ENCODE results near the gene CCDC167. TPM values are rescaled to one million over a fixed set of nuclear protein-coding genes. Genes with fewer than 3 reads are reported as not detected.

The CCDC167 gene
- total and polyA plus RNA-seq, 2 donors (not counting 1 experiment from before 2014, with no cell fraction given), result 8.3 to 35.7 TPM

- H3K36me3 ChIP-seq (ENCODE audit: control insufficient read depth, insufficient read depth, low read length), result peaks cover 29% of the 10 kb centered on the region
- no peak overlapping the region for H2AFZ ChIP-seq (ENCODE audit: low read length)
- no peaks in the 10 kb centered on the region for H4K20me1 ChIP-seq (ENCODE audit: control insufficient read depth, extremely low read depth, insufficient read depth, low read length)
- TF ChIP-seq EZH2 (IDR thresholded peaks at IDR 0.05; ENCODE audit: low read length, missing control alignments), result no peak
- TF ChIP-seq, protein P1, sequence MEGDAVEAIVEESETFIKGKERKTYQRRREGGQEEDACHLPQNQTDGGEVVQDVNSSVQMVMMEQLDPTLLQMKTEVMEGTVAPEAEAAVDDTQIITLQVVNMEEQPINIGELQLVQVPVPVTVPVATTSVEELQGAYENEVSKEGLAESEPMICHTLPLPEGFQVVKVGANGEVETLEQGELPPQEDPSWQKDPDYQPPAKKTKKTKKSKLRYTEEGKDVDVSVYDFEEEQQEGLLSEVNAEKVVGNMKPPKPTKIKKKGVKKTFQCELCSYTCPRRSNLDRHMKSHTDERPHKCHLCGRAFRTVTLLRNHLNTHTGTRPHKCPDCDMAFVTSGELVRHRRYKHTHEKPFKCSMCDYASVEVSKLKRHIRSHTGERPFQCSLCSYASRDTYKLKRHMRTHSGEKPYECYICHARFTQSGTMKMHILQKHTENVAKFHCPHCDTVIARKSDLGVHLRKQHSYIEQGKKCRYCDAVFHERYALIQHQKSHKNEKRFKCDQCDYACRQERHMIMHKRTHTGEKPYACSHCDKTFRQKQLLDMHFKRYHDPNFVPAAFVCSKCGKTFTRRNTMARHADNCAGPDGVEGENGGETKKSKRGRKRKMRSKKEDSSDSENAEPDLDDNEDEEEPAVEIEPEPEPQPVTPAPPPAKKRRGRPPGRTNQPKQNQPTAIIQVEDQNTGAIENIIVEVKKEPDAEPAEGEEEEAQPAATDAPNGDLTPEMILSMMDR (conservative IDR thresholded peaks at IDR 0.05 in 1 of 2, IDR thresholded peaks at IDR 0.05 in 1 of 2; ENCODE audit: low read depth in 1 of 2, low read length in 2 of 2), result no peak
- H3K4me3 ChIP-seq (replicated peaks in 1 of 4; ENCODE audit: control extremely low read depth in 1 of 4, insufficient read depth in 1 of 4, low read depth in 3 of 4, low read length in 4 of 4), result no peak overlapping the region
- no peaks in the 10 kb centered on the region for H3K27me3 ChIP-seq (ENCODE audit: control insufficient read depth, insufficient read depth, low read length)
- no peaks in the 10 kb centered on the region for H3K4me1 ChIP-seq (ENCODE audit: control insufficient read depth, extremely low read depth, insufficient read depth, low read length)
- DNase-seq (ENCODE audit: low read depth in 2 of 2), result no peak
- no peaks in the 10 kb centered on the region for H3K9me3 ChIP-seq (ENCODE audit: control insufficient read depth, insufficient read depth, low read depth, low read length)
- H3K27ac ChIP-seq (ENCODE audit: insufficient read depth, low read length), result no peak overlapping the region
- H3K4me2 ChIP-seq (ENCODE audit: extremely low read depth, insufficient read depth, low read length), result no peak overlapping the region
- no peak overlapping the region for H3K9ac ChIP-seq (ENCODE audit: insufficient read depth, low read length)
- H3K79me2 ChIP-seq (ENCODE audit: control insufficient read depth, insufficient read depth, low read length), result no peaks in the 10 kb centered on the region
These were observed 25.4 kb downstream of the CCDC167 start for GRCh38 chr6:37474316-37474715.

- TF ChIP-seq, protein P1 (conservative IDR thresholded peaks at IDR 0.05 in 1 of 2, IDR thresholded peaks at IDR 0.05 in 1 of 2; ENCODE audit: low read depth in 1 of 2, low read length in 2 of 2), result no peak
- TF ChIP-seq EZH2 (IDR thresholded peaks at IDR 0.05; ENCODE audit: low read length, missing control alignments), result no peak
- Histone ChIP-seq H3K79me2 (ENCODE audit: control insufficient read depth, insufficient read depth, low read length) (no peaks in the 10 kb centered on the region), H3K9ac (ENCODE audit: insufficient read depth, low read length) (no peak overlapping the region), H3K27ac (ENCODE audit: insufficient read depth, low read length) (no peak overlapping the region), H2AFZ (ENCODE audit: low read length) (no peak overlapping the region), H3K36me3 (ENCODE audit: control insufficient read depth, insufficient read depth, low read length) (peaks cover 25% of the 10 kb centered on the region), H3K4me2 (ENCODE audit: extremely low read depth, insufficient read depth, low read length) (no peak overlapping the region), H3K9me3 (ENCODE audit: control insufficient read depth, insufficient read depth, low read depth, low read length) (no peaks in the 10 kb centered on the region), H3K4me3 (replicated peaks in 1 of 4; ENCODE audit: control extremely low read depth in 1 of 4, insufficient read depth in 1 of 4, low read depth in 3 of 4, low read length in 4 of 4) (no peak overlapping the region), H4K20me1 (ENCODE audit: control insufficient read depth, extremely low read depth, insufficient read depth, low read length) (no peaks in the 10 kb centered on the region), H3K4me1 (ENCODE audit: control insufficient read depth, extremely low read depth, insufficient read depth, low read length) (no peaks in the 10 kb centered on the region), H3K27me3 (ENCODE audit: control insufficient read depth, insufficient read depth, low read length) (no peaks in the 10 kb centered on the region)
- peak; percentile 39 to 54 for DNase-seq (ENCODE audit: low read depth in 2 of 2)
These were observed 26.2 kb downstream of the CCDC167 start for GRCh38 chr6:37473364-37474095.

GRCh38 chr6:37467718-37468117, 32.0 kb downstream of the CCDC167 start:
- DNase-seq (ENCODE audit: low read depth in 2 of 2), result no peak
- no peak overlapping the region for H3K4me3 ChIP-seq (replicated peaks in 1 of 4; ENCODE audit: control extremely low read depth in 1 of 4, insufficient read depth in 1 of 4, low read depth in 3 of 4, low read length in 4 of 4)
- no peaks in the 10 kb centered on the region for H4K20me1 ChIP-seq (ENCODE audit: control insufficient read depth, extremely low read depth, insufficient read depth, low read length)
- no peak for TF ChIP-seq EZH2 (IDR thresholded peaks at IDR 0.05; ENCODE audit: low read length, missing control alignments)
- TF ChIP-seq, protein P1 (conservative IDR thresholded peaks at IDR 0.05 in 1 of 2, IDR thresholded peaks at IDR 0.05 in 1 of 2; ENCODE audit: low read depth in 1 of 2, low read length in 2 of 2), result no peak
- H3K4me1 ChIP-seq (ENCODE audit: control insufficient read depth, extremely low read depth, insufficient read depth, low read length), result no peaks in the 10 kb centered on the region
- H2AFZ ChIP-seq (ENCODE audit: low read length), result no peak overlapping the region
- no peaks in the 10 kb centered on the region for H3K79me2 ChIP-seq (ENCODE audit: control insufficient read depth, insufficient read depth, low read length)
- no peak overlapping the region for H3K9ac ChIP-seq (ENCODE audit: insufficient read depth, low read length)
- H3K9me3 ChIP-seq (ENCODE audit: control insufficient read depth, insufficient read depth, low read depth, low read length), result no peaks in the 10 kb centered on the region
- no peak overlapping the region for H3K4me2 ChIP-seq (ENCODE audit: extremely low read depth, insufficient read depth, low read length)
- H3K27ac ChIP-seq (ENCODE audit: insufficient read depth, low read length), result no peak overlapping the region
- H3K36me3 ChIP-seq (ENCODE audit: control insufficient read depth, insufficient read depth, low read length), result peaks cover 7% of the 10 kb centered on the region
- H3K27me3 ChIP-seq (ENCODE audit: control insufficient read depth, insufficient read depth, low read length), result no peaks in the 10 kb centered on the region

All from fibroblast of lung (primary cell).